ENCODE measurements around the gene XPC.

- TF ChIP-seq TCF12 (IDR thresholded peaks at IDR 0.05; ENCODE audit: low read depth) (no peak), EP300 (IDR thresholded peaks at IDR 0.05; ENCODE audit: borderline replicate concordance) (no peak)
These were observed 60.7 kb downstream of the XPC start for GRCh38 chr3:14117468-14118399.

All from Ishikawa (cell line).